ENCODE data around the gene AKAP11.

Gene AKAP11

DNA sequence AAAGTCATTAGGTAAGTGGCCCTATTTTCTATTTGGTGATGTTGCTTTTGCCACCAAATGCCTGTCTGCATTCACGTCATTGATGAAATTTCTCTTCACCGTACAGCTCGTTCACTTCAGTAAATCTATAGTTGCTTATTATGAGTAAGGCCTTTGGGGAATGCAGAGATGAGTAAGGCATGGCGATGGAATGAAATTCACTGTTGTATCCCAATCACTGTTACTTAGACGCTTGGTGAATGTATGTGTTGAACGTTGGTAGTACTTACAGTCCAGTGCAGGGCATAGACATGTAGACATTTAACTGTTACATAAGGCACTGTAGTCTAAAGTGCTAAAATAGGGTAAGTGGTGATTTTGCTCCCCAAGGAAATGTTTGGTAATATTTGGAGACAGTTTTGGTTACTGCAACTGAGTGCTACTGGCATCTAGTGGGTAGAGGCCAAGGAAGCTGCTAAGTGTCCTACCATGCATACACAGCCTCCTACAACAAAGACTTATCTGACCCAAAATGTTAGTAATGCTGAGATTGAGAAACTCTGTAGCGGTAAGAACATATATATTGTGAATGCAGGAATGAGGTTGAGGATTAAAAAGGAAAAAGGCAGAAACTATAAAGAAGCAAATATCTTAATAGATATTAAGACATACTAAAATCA lies 5.8 kb downstream of the AKAP11 start:
- TF ChIP-seq FOXP2 (optimal IDR thresholded peaks at IDR 0.05; ENCODE audit: borderline replicate concordance, extremely low read depth, extremely low read length, insufficient read depth) (no peak), SIN3A (IDR thresholded peaks at IDR 0.05; ENCODE audit: borderline replicate concordance, insufficient read depth, low read length) (no peak), POLR2AphosphoS5 (IDR thresholded peaks at IDR 0.05; ENCODE audit: low read depth, low read length) (no peak), TAF1 (IDR thresholded peaks at IDR 0.05; ENCODE audit: borderline replicate concordance, insufficient read depth, low read length) (no peak)
- TF ChIP-seq, protein P1, sequence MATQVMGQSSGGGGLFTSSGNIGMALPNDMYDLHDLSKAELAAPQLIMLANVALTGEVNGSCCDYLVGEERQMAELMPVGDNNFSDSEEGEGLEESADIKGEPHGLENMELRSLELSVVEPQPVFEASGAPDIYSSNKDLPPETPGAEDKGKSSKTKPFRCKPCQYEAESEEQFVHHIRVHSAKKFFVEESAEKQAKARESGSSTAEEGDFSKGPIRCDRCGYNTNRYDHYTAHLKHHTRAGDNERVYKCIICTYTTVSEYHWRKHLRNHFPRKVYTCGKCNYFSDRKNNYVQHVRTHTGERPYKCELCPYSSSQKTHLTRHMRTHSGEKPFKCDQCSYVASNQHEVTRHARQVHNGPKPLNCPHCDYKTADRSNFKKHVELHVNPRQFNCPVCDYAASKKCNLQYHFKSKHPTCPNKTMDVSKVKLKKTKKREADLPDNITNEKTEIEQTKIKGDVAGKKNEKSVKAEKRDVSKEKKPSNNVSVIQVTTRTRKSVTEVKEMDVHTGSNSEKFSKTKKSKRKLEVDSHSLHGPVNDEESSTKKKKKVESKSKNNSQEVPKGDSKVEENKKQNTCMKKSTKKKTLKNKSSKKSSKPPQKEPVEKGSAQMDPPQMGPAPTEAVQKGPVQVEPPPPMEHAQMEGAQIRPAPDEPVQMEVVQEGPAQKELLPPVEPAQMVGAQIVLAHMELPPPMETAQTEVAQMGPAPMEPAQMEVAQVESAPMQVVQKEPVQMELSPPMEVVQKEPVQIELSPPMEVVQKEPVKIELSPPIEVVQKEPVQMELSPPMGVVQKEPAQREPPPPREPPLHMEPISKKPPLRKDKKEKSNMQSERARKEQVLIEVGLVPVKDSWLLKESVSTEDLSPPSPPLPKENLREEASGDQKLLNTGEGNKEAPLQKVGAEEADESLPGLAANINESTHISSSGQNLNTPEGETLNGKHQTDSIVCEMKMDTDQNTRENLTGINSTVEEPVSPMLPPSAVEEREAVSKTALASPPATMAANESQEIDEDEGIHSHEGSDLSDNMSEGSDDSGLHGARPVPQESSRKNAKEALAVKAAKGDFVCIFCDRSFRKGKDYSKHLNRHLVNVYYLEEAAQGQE (IDR thresholded peaks at IDR 0.05; ENCODE audit: insufficient read depth in 1 of 2, low read depth in 2 of 2, low read length in 2 of 2) = no peak

- TF ChIP-seq FOXP2 (optimal IDR thresholded peaks at IDR 0.05; ENCODE audit: borderline replicate concordance, extremely low read depth, extremely low read length, insufficient read depth) = no peak
- TF ChIP-seq TAF1 (IDR thresholded peaks at IDR 0.05; ENCODE audit: borderline replicate concordance, insufficient read depth, low read length) = no peak
- TF ChIP-seq, protein P1 (IDR thresholded peaks at IDR 0.05; ENCODE audit: insufficient read depth in 1 of 2, low read depth in 2 of 2, low read length in 2 of 2) = no peak
- no peak for TF ChIP-seq POLR2AphosphoS5 (IDR thresholded peaks at IDR 0.05; ENCODE audit: low read depth, low read length)
- no peak for TF ChIP-seq SIN3A (IDR thresholded peaks at IDR 0.05; ENCODE audit: borderline replicate concordance, insufficient read depth, low read length)
These were observed 7.1 kb downstream of the AKAP11 start for GRCh38 chr13:42279080-42279479.

GRCh38 chr13:42279986-42280385 lies 8.0 kb downstream of the AKAP11 start:
- no peak for TF ChIP-seq FOXP2 (optimal IDR thresholded peaks at IDR 0.05; ENCODE audit: borderline replicate concordance, extremely low read depth, extremely low read length, insufficient read depth)
- no peak for TF ChIP-seq SIN3A (IDR thresholded peaks at IDR 0.05; ENCODE audit: borderline replicate concordance, insufficient read depth, low read length)
- TF ChIP-seq, protein P1 (IDR thresholded peaks at IDR 0.05; ENCODE audit: insufficient read depth in 1 of 2, low read depth in 2 of 2, low read length in 2 of 2) = no peak
- TF ChIP-seq TAF1 (IDR thresholded peaks at IDR 0.05; ENCODE audit: borderline replicate concordance, insufficient read depth, low read length) = no peak

- TF ChIP-seq FOXP2 (optimal IDR thresholded peaks at IDR 0.05; ENCODE audit: borderline replicate concordance, extremely low read depth, extremely low read length, insufficient read depth) (no peak), SIN3A (IDR thresholded peaks at IDR 0.05; ENCODE audit: borderline replicate concordance, insufficient read depth, low read length) (no peak), TAF1 (IDR thresholded peaks at IDR 0.05; ENCODE audit: borderline replicate concordance, insufficient read depth, low read length) (no peak)
These were observed 8.6 kb downstream of the AKAP11 start for GRCh38 chr13:42280537-42280936.

- TF ChIP-seq SIN3A (IDR thresholded peaks at IDR 0.05; ENCODE audit: borderline replicate concordance, insufficient read depth, low read length) = no peak
- TF ChIP-seq, protein P1 (IDR thresholded peaks at IDR 0.05; ENCODE audit: insufficient read depth in 1 of 2, low read depth in 2 of 2, low read length in 2 of 2) = no peak
These were observed 11.6 kb downstream of the AKAP11 start for GRCh38 chr13:42283574-42283973.
